HCT116 (cell line): ENCODE results near the gene CAMK2D. TPM values are rescaled to one million over a fixed set of nuclear protein-coding genes. Genes with fewer than 3 reads are reported as not detected.

Experiments used
- ATAC-seq: fragments of 200-7000 bp; cut with Tn5 transposase; 2 replicates; pipeline ENCODE4 v1.9.1; 2020; ENCODE audit warnings: mild to moderate bottlenecking, moderate library complexity
- BruUV-seq: library from RNA; stranded (reverse); fragments of 400-500 nt; replicated peaks from 2 replicates; lab custom pipeline; 2021; lab: Mats Ljungman, UMichigan
- CTCF ChIA-PET: fragments of 300-600 bp; sonication (Branson Sonifier 250); formaldehyde crosslinking; loops from one replicate; lab custom pipeline; 2021; ENCODE audit warnings: antibody characterized with exemption; lab: Charles Lee
- POLR2A ChIA-PET: fragments of 300-600, 350-600 bp; sonication (Branson Sonifier 250); formaldehyde crosslinking; loops from one replicate; lab custom pipeline; 2021; ENCODE audit warnings: antibody characterized with exemption; lab: Charles Lee
- RAD21 ChIA-PET, 2 experiments: fragments of 300-600 bp; sonication (Branson Sonifier 250); formaldehyde crosslinking; loops; one replicate each; lab custom pipeline; 2023; ENCODE audit warnings: low total read pairs in 2 of 2; ENCODE audit not compliant: uncharacterized antibody in 2 of 2, unreplicated experiment in 2 of 2, low non-redundant PET in 1 of 2; lab: Charles Lee
- DNase-seq: peaks from one replicate; pipeline ENCODE4 v3.0.0-alpha.2; 2010; ENCODE audit warnings: low read depth, low spot score
- H2AFZ ChIP-seq: fragments of 200-600 bp; shearing (Covaris generic), sonication (generic); 2 replicates; pipeline ENCODE4 v1.6.1; 2017; ENCODE audit warnings: low read depth, mixed run types, mixed read lengths, antibody characterized with exemption, low read length; ENCODE audit not compliant: poor library complexity, severe bottlenecking
- H3K27ac ChIP-seq: 2 replicates; pipeline ENCODE4 v1.5.1; 2012; ENCODE audit warnings: low read depth, low read length
- H3K27me3 ChIP-seq: fragments of 200-600 bp; sonication (generic); 2 replicates; pipeline ENCODE4 v1.6.1; 2016; ENCODE audit warnings: mixed run types, low read length, mixed read lengths; ENCODE audit not compliant: insufficient read depth
- H3K36me3 ChIP-seq, 2 experiments: fragments of 200-500 bp in 1 of 2; fragments of 200-600 bp in 1 of 2; sonication (Bioruptor generic) in 1 of 2; sonication (generic) in 1 of 2; 2 replicates each; pipeline versions ENCODE4 v1.5.1 to v1.6.1; 2014 to 2016; ENCODE audit warnings: low read length in 2 of 2, inconsistent platforms in 1 of 2, mixed read lengths in 1 of 2, mixed run types in 1 of 2; ENCODE audit not compliant: insufficient read depth in 2 of 2, control insufficient read depth in 1 of 2
- H3K4me1 ChIP-seq, 2 experiments: fragments of 200-600 bp in 1 of 2; sonication (generic) in 1 of 2; 2 replicates each; pipeline versions ENCODE4 v1.5.1 to v1.6.1; 2012 to 2017; ENCODE audit warnings: low read length in 2 of 2, inconsistent platforms in 1 of 2, mild to moderate bottlenecking in 1 of 2, mixed read lengths in 1 of 2, mixed run types in 1 of 2, moderate library complexity in 1 of 2; ENCODE audit not compliant: insufficient read depth in 2 of 2, control insufficient read depth in 1 of 2
- H3K4me2 ChIP-seq: fragments of 200-600 bp; sonication (generic); 2 replicates; pipeline ENCODE4 v1.6.1; 2017; ENCODE audit warnings: mixed run types, low read length, mixed read lengths
- H3K4me3 ChIP-seq, 2 experiments: fragments of 200-600 bp in 1 of 2; sonication (generic) in 1 of 2; replicated peaks in 1 of 2; 2 replicates each; pipeline ENCODE4 v1.5.1; 2011 to 2016; ENCODE audit warnings: low read length in 2 of 2, control low read depth in 1 of 2, low read depth in 1 of 2, mild to moderate bottlenecking in 1 of 2, mixed read lengths in 1 of 2, mixed run types in 1 of 2
- H3K79me2 ChIP-seq: fragments of 200-600 bp; sonication (generic); 2 replicates; pipeline ENCODE4 v1.6.1; 2017; ENCODE audit warnings: mild to moderate bottlenecking, mixed run types, low read length, moderate library complexity, mixed read lengths; ENCODE audit not compliant: insufficient read depth
- H3K9ac ChIP-seq: fragments of 200-600 bp; sonication (generic); 2 replicates; pipeline ENCODE4 v1.6.1; 2016; ENCODE audit warnings: low read length, mixed read lengths
- H3K9me2 ChIP-seq: fragments of 200-600 bp; sonication (generic), shearing (Covaris generic); 2 replicates; pipeline ENCODE4 v1.6.1; 2017; ENCODE audit warnings: mixed run types, mild to moderate bottlenecking, moderate library complexity; ENCODE audit not compliant: insufficient read depth
- H3K9me3 ChIP-seq, 2 experiments: fragments of 200-500 bp in 1 of 2; fragments of 200-600 bp in 1 of 2; sonication (Bioruptor generic) in 1 of 2; sonication (generic) in 1 of 2; 2 replicates each; pipeline ENCODE4 v1.6.1; 2014 to 2017; ENCODE audit warnings: low read length in 2 of 2, mixed read lengths in 2 of 2, inconsistent platforms in 1 of 2, low read depth in 1 of 2, mild to moderate bottlenecking in 1 of 2, mixed run types in 1 of 2, moderate library complexity in 1 of 2; ENCODE audit not compliant: control insufficient read depth in 1 of 2, insufficient read depth in 1 of 2
- H4K20me1 ChIP-seq: fragments of 200-600 bp; sonication (generic), shearing (Covaris generic); 2 replicates; pipeline ENCODE4 v1.6.1; 2017; ENCODE audit warnings: mixed run types, mild to moderate bottlenecking, moderate library complexity; ENCODE audit not compliant: insufficient read depth
- CBX3 ChIP-seq: IDR thresholded peaks from 2 replicates; pipeline ENCODE4 v1.6.1; 2012; ENCODE audit warnings: low read depth
- CEBPB ChIP-seq: IDR thresholded peaks from 2 replicates; pipeline ENCODE4 v1.6.1; 2012; ENCODE audit warnings: low read depth
- EGR1 ChIP-seq: IDR thresholded peaks from 2 replicates; pipeline ENCODE4 v1.6.1; 2012; ENCODE audit warnings: low read depth
- ELF1 ChIP-seq: IDR thresholded peaks from 2 replicates; pipeline ENCODE4 v1.6.1; 2012; ENCODE audit warnings: low read depth, borderline replicate concordance
- EZH2 ChIP-seq: fragments of 200-600 bp; sonication (generic); IDR thresholded peaks from 2 replicates; pipeline ENCODE4 v1.6.1; 2017; ENCODE audit warnings: antibody characterized with exemption, mixed run types
- EZH2phosphoT487 ChIP-seq: fragments of 200-600 bp; IDR thresholded peaks from 2 replicates; pipeline ENCODE4 v1.6.1; 2018; ENCODE audit warnings: antibody characterized with exemption, borderline replicate concordance
- FOSL1 ChIP-seq: IDR thresholded peaks from 2 replicates; pipeline ENCODE4 v1.6.1; 2012; ENCODE audit warnings: low read depth
- POLR2AphosphoS5 ChIP-seq: IDR thresholded peaks from 2 replicates; pipeline ENCODE4 v1.6.1; 2011; ENCODE audit warnings: mild to moderate bottlenecking, low read depth, low read length, moderate library complexity
- RAD21 ChIP-seq: IDR thresholded peaks from 2 replicates; pipeline ENCODE4 v1.6.1; 2012; ENCODE audit warnings: low read depth, mild to moderate bottlenecking
- SIN3A ChIP-seq: IDR thresholded peaks from 2 replicates; pipeline ENCODE4 v1.6.1; 2012; ENCODE audit warnings: low read depth
- SP1 ChIP-seq: IDR thresholded peaks from 2 replicates; pipeline ENCODE4 v1.6.1; 2012; ENCODE audit warnings: low read depth
- SRF ChIP-seq: IDR thresholded peaks from 2 replicates; pipeline ENCODE4 v1.6.1; 2012; ENCODE audit warnings: low read depth
- YY1 ChIP-seq: IDR thresholded peaks from 2 replicates; pipeline ENCODE4 v1.6.1; 2011; ENCODE audit warnings: low read length, low read depth, moderate library complexity, mild to moderate bottlenecking; ENCODE audit not compliant: insufficient replicate concordance; ENCODE audit errors: extremely low read depth
- ZFX ChIP-seq: fragments of 450-650 bp; IDR thresholded peaks from 2 replicates; pipeline ENCODE4 v1.6.1; 2017
- ZNF274 ChIP-seq: fragments of 200-500 bp; sonication (Bioruptor generic); IDR thresholded peaks from 2 replicates; pipeline ENCODE4 v1.6.1; 2014; ENCODE audit warnings: mild to moderate bottlenecking, low read depth, low read length, inconsistent platforms
- intact Hi-C: fragments of 100-400 bp; cut with micrococcal nuclease; formaldehyde crosslinking; loops from 2 replicates; pipeline ENCODE4 v1.10.0; 2022
- total RNA-seq: library from RNA; stranded (reverse); gene quantifications from one replicate; pipeline ENCODE4 v1.2.1, GENCODE V29; 2021; ENCODE audit not compliant: unreplicated experiment
- TF ChIP-seq, protein P1 (sequence below): IDR thresholded peaks from 2 replicates; pipeline ENCODE4 v1.6.1; 2012; ENCODE audit warnings: low read depth
- TF ChIP-seq, protein P2 (sequence below): IDR thresholded peaks from 2 replicates; pipeline ENCODE4 v1.6.1; 2011; ENCODE audit warnings: mild to moderate bottlenecking, low read length, moderate library complexity; ENCODE audit not compliant: insufficient replicate concordance; ENCODE audit errors: extremely low read depth
- TF ChIP-seq, protein P3 (sequence below): IDR thresholded peaks from 2 replicates; pipeline ENCODE4 v1.6.1; 2012
- TF ChIP-seq, protein P4 (sequence below), 3 experiments: fragments of 200-600 bp in 1 of 3; sonication (generic) in 1 of 3; IDR thresholded peaks in 2 of 3; conservative IDR thresholded peaks in 1 of 3; 2 replicates each; pipeline ENCODE4 v1.5.1; 2012 to 2017; ENCODE audit warnings: low read depth in 2 of 3, low read length in 2 of 3, antibody characterized with exemption in 1 of 3, borderline replicate concordance in 1 of 3, control low read depth in 1 of 3, mild to moderate bottlenecking in 1 of 3, mixed read lengths in 1 of 3, mixed run types in 1 of 3, moderate library complexity in 1 of 3; ENCODE audit not compliant: insufficient read depth in 1 of 3

CAMK2D gene
- total RNA-seq, 1 experiment from 2014 or later, result 67.0 TPM

DNA sequence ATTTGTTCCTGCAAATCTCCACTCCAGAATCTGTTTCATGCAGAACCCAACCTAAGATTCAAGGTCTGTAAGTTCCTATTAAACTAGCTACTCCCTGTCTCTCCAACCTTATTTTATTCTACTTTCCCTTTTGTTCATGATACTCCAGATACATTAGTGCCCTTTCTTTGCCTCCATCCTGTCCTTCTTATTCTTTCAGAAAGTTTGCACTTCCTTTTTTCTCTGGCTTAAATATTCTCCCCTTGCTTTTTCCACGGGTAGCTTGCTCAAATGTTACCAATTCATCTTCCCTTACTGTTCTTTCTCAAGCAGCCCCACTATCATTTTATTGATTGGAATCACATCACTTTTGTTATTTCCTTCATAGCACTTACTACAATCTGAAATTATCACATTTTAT, 72.1 kb downstream of the CAMK2D start:
- Histone ChIP-seq H3K4me3 (no peak overlapping the region), H4K20me1 (no peaks in the 10 kb centered on the region), H2AFZ (no peak overlapping the region), H3K9me2 (no peaks in the 10 kb centered on the region), H3K27me3 (no peaks in the 10 kb centered on the region), H3K4me2 (no peak overlapping the region), H3K36me3 (no peaks in the 10 kb centered on the region), H3K27ac (no peak overlapping the region), H3K79me2 (peaks cover 21% of the 10 kb centered on the region), H3K4me1 (no peaks in the 10 kb centered on the region; a peak in 1 of 4 replicates), H3K9me3 (no peaks in the 10 kb centered on the region), H3K9ac (no peak overlapping the region)
- intact Hi-C loops, result no loop called here
- BruUV-seq, result no TSS peak
- no peak for DNase-seq
- ChIA-PET RAD21 (no interaction called here), POLR2A (no interaction called here), CTCF (interaction anchor here (0.7 kb wide), 1 partner anchor 10 kb away, joined by 3 read pairs; no protein-coding TSS in a partner anchor)
- TF ChIP-seq SIN3A (no peak), SP1 (no peak), ELF1 (no peak), POLR2AphosphoS5 (no peak), FOSL1 (no peak), EZH2phosphoT487 (no peak), SRF (no peak), CBX3 (no peak), EGR1 (no peak), ZNF274 (no peak), EZH2 (no peak), YY1 (no peak), CEBPB (no peak), ZFX (no peak), RAD21 (no peak)
- TF ChIP-seq, protein P1, sequence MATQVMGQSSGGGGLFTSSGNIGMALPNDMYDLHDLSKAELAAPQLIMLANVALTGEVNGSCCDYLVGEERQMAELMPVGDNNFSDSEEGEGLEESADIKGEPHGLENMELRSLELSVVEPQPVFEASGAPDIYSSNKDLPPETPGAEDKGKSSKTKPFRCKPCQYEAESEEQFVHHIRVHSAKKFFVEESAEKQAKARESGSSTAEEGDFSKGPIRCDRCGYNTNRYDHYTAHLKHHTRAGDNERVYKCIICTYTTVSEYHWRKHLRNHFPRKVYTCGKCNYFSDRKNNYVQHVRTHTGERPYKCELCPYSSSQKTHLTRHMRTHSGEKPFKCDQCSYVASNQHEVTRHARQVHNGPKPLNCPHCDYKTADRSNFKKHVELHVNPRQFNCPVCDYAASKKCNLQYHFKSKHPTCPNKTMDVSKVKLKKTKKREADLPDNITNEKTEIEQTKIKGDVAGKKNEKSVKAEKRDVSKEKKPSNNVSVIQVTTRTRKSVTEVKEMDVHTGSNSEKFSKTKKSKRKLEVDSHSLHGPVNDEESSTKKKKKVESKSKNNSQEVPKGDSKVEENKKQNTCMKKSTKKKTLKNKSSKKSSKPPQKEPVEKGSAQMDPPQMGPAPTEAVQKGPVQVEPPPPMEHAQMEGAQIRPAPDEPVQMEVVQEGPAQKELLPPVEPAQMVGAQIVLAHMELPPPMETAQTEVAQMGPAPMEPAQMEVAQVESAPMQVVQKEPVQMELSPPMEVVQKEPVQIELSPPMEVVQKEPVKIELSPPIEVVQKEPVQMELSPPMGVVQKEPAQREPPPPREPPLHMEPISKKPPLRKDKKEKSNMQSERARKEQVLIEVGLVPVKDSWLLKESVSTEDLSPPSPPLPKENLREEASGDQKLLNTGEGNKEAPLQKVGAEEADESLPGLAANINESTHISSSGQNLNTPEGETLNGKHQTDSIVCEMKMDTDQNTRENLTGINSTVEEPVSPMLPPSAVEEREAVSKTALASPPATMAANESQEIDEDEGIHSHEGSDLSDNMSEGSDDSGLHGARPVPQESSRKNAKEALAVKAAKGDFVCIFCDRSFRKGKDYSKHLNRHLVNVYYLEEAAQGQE, result no peak
- TF ChIP-seq, protein P2, sequence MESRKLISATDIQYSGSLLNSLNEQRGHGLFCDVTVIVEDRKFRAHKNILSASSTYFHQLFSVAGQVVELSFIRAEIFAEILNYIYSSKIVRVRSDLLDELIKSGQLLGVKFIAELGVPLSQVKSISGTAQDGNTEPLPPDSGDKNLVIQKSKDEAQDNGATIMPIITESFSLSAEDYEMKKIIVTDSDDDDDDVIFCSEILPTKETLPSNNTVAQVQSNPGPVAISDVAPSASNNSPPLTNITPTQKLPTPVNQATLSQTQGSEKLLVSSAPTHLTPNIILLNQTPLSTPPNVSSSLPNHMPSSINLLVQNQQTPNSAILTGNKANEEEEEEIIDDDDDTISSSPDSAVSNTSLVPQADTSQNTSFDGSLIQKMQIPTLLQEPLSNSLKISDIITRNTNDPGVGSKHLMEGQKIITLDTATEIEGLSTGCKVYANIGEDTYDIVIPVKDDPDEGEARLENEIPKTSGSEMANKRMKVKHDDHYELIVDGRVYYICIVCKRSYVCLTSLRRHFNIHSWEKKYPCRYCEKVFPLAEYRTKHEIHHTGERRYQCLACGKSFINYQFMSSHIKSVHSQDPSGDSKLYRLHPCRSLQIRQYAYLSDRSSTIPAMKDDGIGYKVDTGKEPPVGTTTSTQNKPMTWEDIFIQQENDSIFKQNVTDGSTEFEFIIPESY, result no peak
- TF ChIP-seq, protein P3, sequence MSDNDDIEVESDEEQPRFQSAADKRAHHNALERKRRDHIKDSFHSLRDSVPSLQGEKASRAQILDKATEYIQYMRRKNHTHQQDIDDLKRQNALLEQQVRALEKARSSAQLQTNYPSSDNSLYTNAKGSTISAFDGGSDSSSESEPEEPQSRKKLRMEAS, result no peak
- TF ChIP-seq, protein P4, sequence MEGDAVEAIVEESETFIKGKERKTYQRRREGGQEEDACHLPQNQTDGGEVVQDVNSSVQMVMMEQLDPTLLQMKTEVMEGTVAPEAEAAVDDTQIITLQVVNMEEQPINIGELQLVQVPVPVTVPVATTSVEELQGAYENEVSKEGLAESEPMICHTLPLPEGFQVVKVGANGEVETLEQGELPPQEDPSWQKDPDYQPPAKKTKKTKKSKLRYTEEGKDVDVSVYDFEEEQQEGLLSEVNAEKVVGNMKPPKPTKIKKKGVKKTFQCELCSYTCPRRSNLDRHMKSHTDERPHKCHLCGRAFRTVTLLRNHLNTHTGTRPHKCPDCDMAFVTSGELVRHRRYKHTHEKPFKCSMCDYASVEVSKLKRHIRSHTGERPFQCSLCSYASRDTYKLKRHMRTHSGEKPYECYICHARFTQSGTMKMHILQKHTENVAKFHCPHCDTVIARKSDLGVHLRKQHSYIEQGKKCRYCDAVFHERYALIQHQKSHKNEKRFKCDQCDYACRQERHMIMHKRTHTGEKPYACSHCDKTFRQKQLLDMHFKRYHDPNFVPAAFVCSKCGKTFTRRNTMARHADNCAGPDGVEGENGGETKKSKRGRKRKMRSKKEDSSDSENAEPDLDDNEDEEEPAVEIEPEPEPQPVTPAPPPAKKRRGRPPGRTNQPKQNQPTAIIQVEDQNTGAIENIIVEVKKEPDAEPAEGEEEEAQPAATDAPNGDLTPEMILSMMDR (IDR thresholded peaks at IDR 0.05 in 2 of 3, conservative IDR thresholded peaks at IDR 0.05 in 1 of 3; ENCODE audit: borderline replicate concordance in 1 of 3, insufficient read depth in 1 of 3, low read depth in 2 of 3, low read length in 2 of 3), result no peak
- ATAC-seq, result no peak
